HepG2 (cell line): ENCODE data around the gene ANKRD60. TPM values are rescaled to one million over a fixed set of nuclear protein-coding genes. Genes with fewer than 3 reads are reported as not detected.
A peak's percentile ranks its signal among the peaks of the same experiment; 100 is the strongest.

Experiments used
- HMGXB4 ChIP-seq, 2 experiments: sonication (generic) in 1 of 2; formaldehyde crosslinking in 1 of 2; IDR thresholded peaks; 2 replicates each; pipeline versions ENCODE4 v1.4.0 to v1.6.1; 2018 to 2020; ENCODE audit warnings: missing genetic modification reagents in 2 of 2, borderline replicate concordance in 1 of 2, low read depth in 1 of 2, mild to moderate bottlenecking in 1 of 2, missing biosample characterization in 1 of 2
- JUND ChIP-seq: sonication (generic); formaldehyde crosslinking; IDR thresholded peaks from 2 replicates; pipeline ENCODE4 v1.8.0; 2022; ENCODE audit warnings: mild to moderate bottlenecking, missing genetic modification reagents
- RBM22 ChIP-seq: fragments of 200-400 bp; formaldehyde crosslinking; optimal IDR thresholded peaks from 2 replicates; pipeline ENCODE3; 2017; ENCODE audit warnings: mild to moderate bottlenecking, low read length, moderate library complexity
- RFX3 ChIP-seq: IDR thresholded peaks from 2 replicates; pipeline ENCODE4 v1.6.1; 2016; ENCODE audit warnings: missing biosample characterization, missing genetic modification reagents
- RFXAP ChIP-seq: sonication (generic); formaldehyde crosslinking; IDR thresholded peaks from 2 replicates; pipeline ENCODE4 v1.4.0; 2020; ENCODE audit warnings: missing genetic modification reagents, borderline replicate concordance
- SMYD3 ChIP-seq: sonication (generic); formaldehyde crosslinking; IDR thresholded peaks from 2 replicates; pipeline ENCODE4 v1.8.1; 2023; ENCODE audit warnings: mild to moderate bottlenecking, missing genetic modification reagents
- ZFYVE20 ChIP-seq: sonication (generic); formaldehyde crosslinking; IDR thresholded peaks from 2 replicates; pipeline ENCODE4 v1.8.0; 2023; ENCODE audit warnings: low read depth, mild to moderate bottlenecking, moderate library complexity, missing genetic modification reagents, borderline replicate concordance
- ZNF543 ChIP-seq: sonication (generic); formaldehyde crosslinking; IDR thresholded peaks from 2 replicates; pipeline ENCODE4 v1.4.0; 2020; ENCODE audit warnings: mild to moderate bottlenecking, missing genetic modification reagents
- ZNF691 ChIP-seq: sonication (generic); formaldehyde crosslinking; IDR thresholded peaks from 2 replicates; pipeline ENCODE4 v1.4.0; 2020; ENCODE audit warnings: missing genetic modification reagents, low read depth, mild to moderate bottlenecking, borderline replicate concordance
- ZNF761 ChIP-seq: sonication (generic); formaldehyde crosslinking; conservative IDR thresholded peaks from 2 replicates; pipeline ENCODE4 v1.4.0; 2020; ENCODE audit warnings: mild to moderate bottlenecking, missing genetic modification reagents
- polyA plus RNA-seq, 8 experiments: library from polyadenylated mRNA; depleted of rRNA in 3 of 8; stranded (reverse) in 7 of 8; unstranded in 1 of 8; fragments of >200 nt; fragmentation: Illumina TruSeq in 4 of 8; extraction: Trizol in 4 of 8; gene quantifications; 2 replicates each; pipeline versions ENCODE4 v1.2.1 to v1.2.3, GENCODE V29; 2011 to 2016; ENCODE audit warnings: low read depth in 4 of 8, missing spikeins in 1 of 8, mixed read lengths in 1 of 8; ENCODE audit not compliant: insufficient read depth in 1 of 8
- total RNA-seq, 5 experiments: library from RNA; depleted of rRNA; stranded (reverse); fragments of >200 nt; fragmentation: Illumina TruSeq; extraction: Trizol; gene quantifications; 2 replicates each; pipeline ENCODE4 v1.2.3, GENCODE V29; 2016; ENCODE audit warnings: low read depth in 1 of 5
- TF ChIP-seq, protein P1 (sequence below): sonication (generic); formaldehyde crosslinking; conservative IDR thresholded peaks from 2 replicates; pipeline ENCODE4 v1.8.0; 2022; ENCODE audit warnings: missing genetic modification reagents
- TF ChIP-seq, protein P2 (sequence below), 2 experiments: fragments of 450-650 bp in 1 of 2; sonication (generic) in 1 of 2; formaldehyde crosslinking; IDR thresholded peaks; 2 replicates each; pipeline versions ENCODE4 v1.5.0 to v1.8.0; 2020 to 2022; ENCODE audit warnings: mild to moderate bottlenecking in 1 of 2, missing genetic modification reagents in 1 of 2
- TF ChIP-seq, protein P3 (sequence below): sonication (generic); formaldehyde crosslinking; IDR thresholded peaks from 2 replicates; pipeline ENCODE4 v1.4.0; 2020; ENCODE audit warnings: mild to moderate bottlenecking, missing genetic modification reagents, borderline replicate concordance
- TF ChIP-seq, protein P4 (sequence below): sonication (generic); formaldehyde crosslinking; IDR thresholded peaks from 2 replicates; pipeline ENCODE4 v1.4.0; 2020; ENCODE audit warnings: missing genetic modification reagents, borderline replicate concordance
- TF ChIP-seq, protein P5 (sequence below): sonication (generic); formaldehyde crosslinking; IDR thresholded peaks from 2 replicates; pipeline ENCODE4 v1.4.0; 2020; ENCODE audit warnings: mild to moderate bottlenecking, low read depth, missing genetic modification reagents

Gene ANKRD60
- total and polyA plus RNA-seq, 2 of the 13 experiments (the other 11 are each of a cell fraction or from before 2014, with no cell fraction given), result not detected

DNA sequence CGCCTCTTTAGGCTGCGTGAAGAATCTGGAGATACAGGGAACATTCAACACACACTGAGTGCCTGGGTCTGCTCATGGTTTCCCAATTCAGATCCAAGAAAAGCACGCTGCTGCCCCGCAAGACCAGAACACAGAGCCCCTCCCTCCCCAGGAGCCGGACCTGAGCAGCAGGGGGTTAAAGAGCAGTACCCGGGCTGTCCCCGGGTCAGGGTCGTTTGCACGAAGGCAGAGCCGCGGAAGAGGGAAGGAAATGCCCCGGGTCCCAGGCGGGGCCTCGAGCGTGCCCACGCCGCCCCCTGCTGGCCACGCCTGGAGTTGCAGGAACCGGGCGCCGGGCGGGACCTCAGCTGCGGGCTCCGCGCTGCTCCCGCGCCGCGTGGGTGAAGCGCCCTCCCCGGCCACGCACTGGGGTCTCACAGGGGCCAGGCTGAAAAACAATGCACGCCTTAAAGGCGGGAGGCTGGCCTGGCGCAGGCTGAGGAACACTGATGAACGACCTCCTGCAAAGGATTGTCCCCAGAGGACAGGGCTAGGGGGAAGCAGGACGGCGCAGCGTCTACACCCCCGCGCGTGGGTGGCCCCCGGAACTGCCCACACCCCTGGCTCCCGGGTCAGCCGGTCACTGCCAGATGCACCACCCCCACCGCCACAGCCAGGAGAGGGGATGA lies 48.9 kb downstream of the ANKRD60 start (continued):
- TF ChIP-seq, protein P1, sequence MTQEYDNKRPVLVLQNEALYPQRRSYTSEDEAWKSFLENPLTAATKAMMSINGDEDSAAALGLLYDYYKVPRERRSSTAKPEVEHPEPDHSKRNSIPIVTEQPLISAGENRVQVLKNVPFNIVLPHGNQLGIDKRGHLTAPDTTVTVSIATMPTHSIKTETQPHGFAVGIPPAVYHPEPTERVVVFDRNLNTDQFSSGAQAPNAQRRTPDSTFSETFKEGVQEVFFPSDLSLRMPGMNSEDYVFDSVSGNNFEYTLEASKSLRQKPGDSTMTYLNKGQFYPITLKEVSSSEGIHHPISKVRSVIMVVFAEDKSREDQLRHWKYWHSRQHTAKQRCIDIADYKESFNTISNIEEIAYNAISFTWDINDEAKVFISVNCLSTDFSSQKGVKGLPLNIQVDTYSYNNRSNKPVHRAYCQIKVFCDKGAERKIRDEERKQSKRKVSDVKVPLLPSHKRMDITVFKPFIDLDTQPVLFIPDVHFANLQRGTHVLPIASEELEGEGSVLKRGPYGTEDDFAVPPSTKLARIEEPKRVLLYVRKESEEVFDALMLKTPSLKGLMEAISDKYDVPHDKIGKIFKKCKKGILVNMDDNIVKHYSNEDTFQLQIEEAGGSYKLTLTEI, result no peak
- TF ChIP-seq ZNF691 (CRISPR knock-in tag) (peak; percentile 65; the same call in 1 of the 2 replicates), RFXAP (CRISPR knock-in tag) (peak; percentile 71; the same call in 1 of the 2 replicates), ZFYVE20 (CRISPR knock-in tag) (0 out of 2 replicates have a peak, but pooled peaks have one; percentile 50), RFX3 (CRISPR knock-in tag) (no peak), RBM22 (no peak), JUND (0 out of 2 replicates have a peak, but pooled peaks have one; percentile 30), ZNF761 (0 out of 2 replicates have a peak, but pooled peaks have one; percentile 86), SMYD3 (CRISPR knock-in tag) (no peak), ZNF543 (CRISPR knock-in tag) (0 out of 2 replicates have a peak, but pooled peaks have one; percentile 22), HMGXB4 (CRISPR knock-in tag; IDR thresholded peaks at IDR 0.05; ENCODE audit: borderline replicate concordance in 1 of 2, low read depth in 1 of 2) (peak in 1 of 2 experiments; percentile 70; a peak in 2 of 4 replicates)
- TF ChIP-seq, protein P2, sequence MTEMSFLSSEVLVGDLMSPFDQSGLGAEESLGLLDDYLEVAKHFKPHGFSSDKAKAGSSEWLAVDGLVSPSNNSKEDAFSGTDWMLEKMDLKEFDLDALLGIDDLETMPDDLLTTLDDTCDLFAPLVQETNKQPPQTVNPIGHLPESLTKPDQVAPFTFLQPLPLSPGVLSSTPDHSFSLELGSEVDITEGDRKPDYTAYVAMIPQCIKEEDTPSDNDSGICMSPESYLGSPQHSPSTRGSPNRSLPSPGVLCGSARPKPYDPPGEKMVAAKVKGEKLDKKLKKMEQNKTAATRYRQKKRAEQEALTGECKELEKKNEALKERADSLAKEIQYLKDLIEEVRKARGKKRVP (CRISPR knock-in tag; IDR thresholded peaks at IDR 0.05), result no peak
- TF ChIP-seq, protein P3, sequence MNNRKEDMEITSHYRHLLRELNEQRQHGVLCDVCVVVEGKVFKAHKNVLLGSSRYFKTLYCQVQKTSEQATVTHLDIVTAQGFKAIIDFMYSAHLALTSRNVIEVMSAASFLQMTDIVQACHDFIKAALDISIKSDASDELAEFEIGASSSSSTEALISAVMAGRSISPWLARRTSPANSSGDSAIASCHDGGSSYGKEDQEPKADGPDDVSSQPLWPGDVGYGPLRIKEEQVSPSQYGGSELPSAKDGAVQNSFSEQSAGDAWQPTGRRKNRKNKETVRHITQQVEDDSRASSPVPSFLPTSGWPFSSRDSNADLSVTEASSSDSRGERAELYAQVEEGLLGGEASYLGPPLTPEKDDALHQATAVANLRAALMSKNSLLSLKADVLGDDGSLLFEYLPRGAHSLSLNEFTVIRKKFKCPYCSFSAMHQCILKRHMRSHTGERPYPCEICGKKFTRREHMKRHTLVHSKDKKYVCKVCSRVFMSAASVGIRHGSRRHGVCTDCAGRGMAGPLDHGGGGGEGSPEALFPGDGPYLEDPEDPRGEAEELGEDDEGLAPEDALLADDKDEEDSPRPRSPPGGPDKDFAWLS (CRISPR knock-in tag), result 0 out of 2 replicates have a peak, but pooled peaks have one; percentile 41
- TF ChIP-seq, protein P4, sequence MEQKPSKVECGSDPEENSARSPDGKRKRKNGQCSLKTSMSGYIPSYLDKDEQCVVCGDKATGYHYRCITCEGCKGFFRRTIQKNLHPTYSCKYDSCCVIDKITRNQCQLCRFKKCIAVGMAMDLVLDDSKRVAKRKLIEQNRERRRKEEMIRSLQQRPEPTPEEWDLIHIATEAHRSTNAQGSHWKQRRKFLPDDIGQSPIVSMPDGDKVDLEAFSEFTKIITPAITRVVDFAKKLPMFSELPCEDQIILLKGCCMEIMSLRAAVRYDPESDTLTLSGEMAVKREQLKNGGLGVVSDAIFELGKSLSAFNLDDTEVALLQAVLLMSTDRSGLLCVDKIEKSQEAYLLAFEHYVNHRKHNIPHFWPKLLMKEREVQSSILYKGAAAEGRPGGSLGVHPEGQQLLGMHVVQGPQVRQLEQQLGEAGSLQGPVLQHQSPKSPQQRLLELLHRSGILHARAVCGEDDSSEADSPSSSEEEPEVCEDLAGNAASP, result 0 out of 2 replicates have a peak, but pooled peaks have one; percentile 41
- TF ChIP-seq, protein P5, sequence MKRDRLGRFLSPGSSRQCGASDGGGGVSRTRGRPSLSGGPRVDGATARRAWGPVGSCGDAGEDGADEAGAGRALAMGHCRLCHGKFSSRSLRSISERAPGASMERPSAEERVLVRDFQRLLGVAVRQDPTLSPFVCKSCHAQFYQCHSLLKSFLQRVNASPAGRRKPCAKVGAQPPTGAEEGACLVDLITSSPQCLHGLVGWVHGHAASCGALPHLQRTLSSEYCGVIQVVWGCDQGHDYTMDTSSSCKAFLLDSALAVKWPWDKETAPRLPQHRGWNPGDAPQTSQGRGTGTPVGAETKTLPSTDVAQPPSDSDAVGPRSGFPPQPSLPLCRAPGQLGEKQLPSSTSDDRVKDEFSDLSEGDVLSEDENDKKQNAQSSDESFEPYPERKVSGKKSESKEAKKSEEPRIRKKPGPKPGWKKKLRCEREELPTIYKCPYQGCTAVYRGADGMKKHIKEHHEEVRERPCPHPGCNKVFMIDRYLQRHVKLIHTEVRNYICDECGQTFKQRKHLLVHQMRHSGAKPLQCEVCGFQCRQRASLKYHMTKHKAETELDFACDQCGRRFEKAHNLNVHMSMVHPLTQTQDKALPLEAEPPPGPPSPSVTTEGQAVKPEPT (CRISPR knock-in tag), result peak; percentile 56; the same call in 1 of the 2 replicates
